DMS79 (cell line): Measurements from ENCODE around the gene ZCCHC24.

ENCODE experiments used
- DNase-seq: peaks from one replicate; lab custom pipeline; 2025; lab: John Stamatoyannopoulos, UW

The ZCCHC24 gene

DNA sequence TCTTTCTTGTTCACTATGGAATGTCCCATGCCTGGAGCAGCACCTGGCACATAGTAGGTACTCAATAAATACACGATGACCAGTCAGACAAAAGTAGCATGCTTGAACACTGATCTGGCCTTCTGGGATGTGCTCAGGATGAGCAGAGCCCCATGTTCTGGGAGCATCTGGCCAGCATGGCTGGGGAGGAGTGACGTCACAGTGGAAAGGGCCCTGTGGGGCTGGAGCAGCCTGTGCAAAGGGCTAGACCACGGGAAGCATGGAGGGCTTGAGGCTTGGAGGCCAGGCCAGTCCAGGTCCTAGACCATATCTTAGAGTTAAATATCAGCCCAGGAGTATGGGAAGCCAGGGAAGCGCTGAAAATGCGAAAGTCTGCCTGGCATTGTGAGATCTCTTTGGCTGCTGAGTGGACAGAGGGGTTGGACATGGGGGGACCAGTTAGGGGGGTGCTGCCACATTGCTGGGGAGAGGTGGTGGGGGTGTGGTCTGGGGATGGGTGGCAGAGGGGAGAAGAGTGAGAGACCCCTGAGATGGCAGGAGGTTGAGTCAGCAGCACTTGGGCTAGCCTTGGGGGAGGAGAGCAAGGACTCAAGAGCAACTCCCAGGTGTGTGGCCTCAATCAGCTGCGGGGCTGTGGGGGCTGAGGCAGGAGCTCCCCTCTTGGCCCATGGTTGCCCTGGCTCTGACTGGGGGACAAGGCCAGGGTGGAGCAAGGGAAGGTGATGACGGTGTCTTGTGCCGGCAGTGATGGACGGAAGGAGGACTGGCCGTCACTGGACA lies 34.9 kb downstream of the ZCCHC24 start:
- no peak for DNase-seq

DNA sequence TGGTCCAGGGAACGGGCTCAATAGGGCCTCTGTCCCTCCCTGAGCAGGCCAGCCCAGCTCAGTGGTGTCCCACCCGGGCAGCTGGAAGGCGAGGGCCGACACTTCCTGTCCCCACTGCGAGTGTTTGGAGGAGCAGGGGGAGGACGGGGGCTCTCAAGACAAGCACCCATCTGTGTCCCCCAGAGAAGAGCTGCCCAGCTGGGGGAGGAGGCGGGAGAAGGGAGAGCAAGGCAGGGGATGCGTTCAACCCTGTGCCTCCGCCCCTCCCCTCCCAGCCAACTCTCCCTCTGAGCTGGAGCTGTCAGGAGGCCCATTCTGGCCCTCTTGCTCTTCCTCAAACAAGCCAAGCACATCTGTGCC lies 35.7 kb downstream of the ZCCHC24 start:
- DNase-seq, result no peak

DNA sequence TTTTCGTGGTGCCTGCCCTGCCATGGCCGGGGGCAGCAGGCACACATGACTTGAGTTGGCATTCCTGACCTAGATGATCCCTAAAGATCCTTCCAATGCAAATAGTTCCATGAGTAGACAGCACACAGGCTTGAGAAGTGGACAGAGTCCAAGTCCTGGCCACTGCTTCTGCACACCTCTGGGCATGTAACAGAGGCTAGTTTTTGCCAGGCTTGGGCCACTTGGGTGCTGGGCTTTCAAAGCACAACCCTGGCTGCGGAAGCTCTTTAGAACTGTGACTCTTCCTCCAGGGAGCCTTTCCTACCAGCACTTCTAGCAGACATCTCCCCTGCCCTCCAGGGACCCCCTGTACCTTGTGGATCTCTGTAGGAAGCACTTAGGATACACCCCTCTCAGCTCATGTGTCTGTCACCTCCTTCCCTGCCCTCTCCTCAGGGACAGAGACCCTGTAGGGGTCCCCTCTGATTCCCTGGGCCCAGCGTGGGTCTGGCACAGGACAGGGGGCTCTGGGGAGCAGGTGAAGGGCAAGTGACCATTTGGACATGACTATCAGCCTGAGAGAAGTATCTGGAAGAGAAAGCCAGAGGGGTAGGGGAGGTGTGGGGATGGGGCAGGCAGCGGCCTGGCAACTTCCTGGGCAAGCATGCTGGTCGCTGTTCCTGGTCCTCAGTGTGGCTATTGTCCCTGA lies 36.2 kb downstream of the ZCCHC24 start:
- DNase-seq, result no peak

DNA sequence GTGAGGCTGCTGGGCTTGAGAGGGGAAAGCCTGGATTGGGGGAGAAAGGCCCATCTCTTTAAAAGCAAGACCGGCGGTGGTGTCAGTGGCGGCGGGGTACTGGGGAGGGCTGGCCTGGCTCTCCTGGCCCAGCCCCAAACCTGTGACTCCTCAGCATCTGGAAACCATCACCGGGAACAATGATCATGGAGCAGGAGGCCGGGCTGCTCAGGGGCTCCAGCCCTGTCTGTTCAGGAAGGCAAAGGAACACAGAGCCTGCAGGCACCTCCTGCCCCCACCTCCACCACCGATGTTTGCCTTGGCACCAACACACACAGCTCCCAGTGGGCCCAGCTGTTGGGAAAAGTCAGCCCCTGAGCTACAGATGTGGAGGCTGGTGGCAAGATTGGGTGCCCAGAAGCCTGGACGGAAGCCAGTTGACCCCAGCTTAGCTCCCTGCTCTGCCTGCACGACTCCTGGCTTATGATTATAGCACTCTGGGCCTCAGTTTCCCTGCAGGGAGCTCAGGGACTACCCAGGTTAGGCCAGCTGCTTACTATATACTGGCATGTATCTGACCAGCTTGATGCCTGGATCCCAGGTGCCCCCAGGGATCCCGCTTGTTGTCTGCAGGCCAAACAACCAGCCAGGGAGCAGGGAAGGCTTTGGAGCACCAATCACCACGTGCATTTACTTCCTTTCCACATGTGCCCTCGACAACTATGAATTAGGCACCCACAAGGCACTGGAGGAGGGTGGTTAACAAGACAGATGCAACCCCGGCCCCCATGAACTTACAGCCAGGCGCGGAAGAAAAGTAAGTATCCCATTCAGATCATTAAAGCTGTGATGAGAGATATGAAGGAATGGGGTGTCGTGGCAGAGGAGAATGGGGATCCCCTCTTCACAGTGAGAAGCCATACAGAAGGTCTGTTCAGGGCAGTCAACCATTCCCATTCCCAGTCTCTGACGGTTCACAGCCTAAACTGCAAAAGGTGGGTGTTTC lies 37.3 kb downstream of the ZCCHC24 start:
- no peak for DNase-seq

DNA sequence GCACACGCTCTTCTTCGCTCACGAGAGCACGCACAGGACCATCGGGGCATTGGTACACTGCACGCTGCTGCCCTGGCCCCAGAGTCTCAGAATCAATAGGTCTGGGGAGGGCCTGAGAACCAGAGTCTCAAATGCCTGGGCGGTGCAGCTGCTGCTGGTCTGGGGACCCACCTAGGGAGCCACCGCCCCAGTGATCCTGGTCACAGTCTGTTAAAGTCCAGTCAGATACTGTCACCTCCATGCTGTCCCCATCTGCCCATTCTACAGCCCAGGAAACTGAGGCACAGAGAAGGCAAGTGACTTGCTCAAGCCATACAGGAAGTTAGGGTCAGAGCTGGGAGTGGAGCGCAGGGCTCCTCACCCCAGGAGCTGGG lies 38.0 kb downstream of the ZCCHC24 start:
- no peak for DNase-seq

DNA sequence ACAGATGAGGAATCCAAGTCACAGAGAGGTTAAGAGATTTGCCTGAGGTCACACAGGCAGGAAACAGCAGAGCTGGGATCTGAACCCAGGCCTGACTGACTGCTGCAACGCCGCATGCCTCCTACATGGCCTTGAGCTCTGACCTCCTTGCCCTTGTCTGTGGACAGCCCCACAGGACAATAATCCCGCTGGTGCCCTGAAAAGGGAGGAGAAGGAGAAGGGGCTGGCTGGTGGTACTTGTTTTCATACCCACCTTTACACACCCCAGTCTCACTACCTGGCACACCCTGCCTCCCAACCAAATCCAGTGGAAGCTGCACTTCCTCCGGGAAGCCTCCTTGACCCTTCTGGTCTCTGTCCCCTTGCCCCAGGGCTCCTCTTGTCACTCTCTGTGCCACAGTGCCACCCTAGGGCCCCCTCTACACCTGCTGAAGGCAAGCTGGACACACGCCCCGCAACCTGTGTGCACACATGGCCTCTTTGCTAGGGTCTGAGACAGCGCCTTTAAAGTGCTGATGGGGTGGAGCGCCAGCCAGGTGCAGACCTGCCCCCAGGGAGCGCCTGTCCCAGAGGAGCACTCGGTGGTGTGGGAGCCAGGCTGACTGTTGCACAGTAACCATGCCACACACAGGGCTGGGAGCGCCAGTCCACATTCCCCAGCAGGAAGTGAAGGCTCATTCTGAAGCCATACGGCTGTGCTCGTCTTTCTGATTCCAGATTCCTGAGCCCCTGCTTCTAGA lies 38.6 kb downstream of the ZCCHC24 start:
- no peak for DNase-seq

DNA sequence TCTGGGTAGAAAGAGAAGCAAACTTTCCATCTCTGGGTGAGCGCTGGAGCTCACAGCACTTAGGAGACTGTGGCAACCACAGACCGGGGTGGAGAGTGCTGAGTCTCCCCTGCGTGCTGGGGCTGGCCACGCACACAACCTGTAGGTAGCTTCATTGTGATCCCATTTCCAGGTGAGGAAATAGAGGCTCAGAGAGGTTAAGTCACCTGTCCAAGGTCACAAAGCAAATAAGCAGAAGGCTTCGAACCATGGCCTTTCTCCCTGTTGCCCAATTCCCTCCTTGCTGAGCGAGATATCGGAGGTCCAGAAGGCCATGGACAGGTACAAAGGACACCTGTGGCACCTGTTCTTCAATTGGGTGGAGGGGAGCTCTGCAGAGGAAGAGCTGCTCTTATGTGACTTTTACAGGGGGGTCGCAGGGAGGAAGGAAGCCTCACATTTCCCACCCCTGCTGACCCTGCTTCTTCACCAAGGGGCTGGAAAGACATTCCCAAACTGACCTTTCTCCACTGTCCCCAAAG lies 39.4 kb downstream of the ZCCHC24 start:
- no peak for DNase-seq

DNA sequence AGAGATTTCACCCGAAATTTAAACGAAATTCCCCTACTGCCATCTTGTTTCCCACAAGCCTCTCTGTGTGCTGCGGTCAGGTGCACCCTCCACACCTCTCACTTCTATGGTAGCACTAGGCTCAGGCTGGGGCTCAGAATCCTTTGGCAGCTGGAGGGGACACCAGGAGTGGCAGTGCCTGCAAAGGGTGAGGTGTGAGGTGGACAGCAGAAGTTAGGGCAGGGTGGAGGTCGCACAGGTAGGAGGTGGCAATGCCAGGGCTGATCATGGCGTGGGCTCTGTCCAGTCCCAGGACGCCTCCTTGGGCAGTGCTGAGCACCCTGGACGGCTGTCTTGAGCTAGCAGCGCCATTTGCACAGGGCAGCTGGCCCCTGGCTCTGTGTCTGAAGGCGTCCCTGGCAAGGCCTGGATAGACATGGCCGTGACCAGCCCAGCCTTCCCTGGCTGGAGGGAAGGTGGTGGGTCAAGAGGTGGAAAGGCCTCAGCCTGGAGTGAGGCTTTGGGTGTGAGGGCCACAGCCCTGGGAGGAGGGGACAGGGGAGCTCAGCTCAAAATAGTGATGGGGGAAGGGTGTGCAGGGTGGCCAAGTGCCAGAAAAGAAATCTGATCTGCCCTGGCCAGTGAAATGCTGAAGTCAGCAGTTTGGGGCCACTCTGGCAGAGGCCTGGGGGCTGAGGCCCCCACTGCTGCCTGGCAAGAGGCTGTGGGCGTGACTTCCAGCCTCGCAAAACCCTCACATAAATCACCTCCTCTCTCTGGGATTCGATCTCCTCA lies 40.0 kb downstream of the ZCCHC24 start:
- DNase-seq, result no peak

DNA sequence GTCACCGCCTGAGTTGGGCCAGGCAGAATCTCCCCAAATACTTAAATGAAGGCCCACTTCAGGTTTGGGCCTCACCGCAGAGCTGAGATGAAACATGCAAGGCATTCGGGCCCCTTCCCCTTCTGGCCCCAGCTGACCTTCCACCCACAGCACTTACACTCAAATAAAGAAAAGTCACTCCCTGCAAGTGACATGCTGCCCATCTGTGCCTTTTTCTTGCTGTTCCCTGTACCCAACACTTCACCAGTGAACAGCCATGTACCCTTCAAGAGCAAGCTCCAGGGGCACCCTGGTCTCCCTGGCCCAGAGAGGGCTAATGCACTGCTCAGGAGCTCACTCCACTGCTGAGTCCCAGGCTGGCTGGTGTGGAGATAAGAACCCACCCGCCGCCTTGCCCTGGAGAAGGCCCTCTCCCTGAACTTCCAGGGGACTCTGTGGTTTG lies 40.7 kb downstream of the ZCCHC24 start:
- no peak for DNase-seq

DNA sequence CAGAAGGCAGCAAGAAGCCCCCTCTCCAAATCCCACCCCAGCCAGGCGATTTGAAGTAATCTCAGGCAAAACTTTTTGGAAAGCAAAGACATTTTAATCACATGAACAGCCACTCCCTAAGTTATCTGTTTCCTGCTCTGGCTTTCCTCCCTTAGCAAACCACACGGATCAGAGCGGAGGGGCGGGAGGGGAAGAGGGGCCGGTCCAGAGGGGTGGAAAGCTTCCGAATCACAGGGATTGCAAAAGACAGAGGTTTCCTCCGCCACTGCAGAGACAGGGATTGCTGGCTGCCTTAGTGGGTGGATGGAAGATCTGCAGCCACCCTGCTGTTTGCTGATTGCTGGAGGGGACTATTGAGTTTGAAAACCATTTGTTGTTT lies 41.2 kb downstream of the ZCCHC24 start:
- DNase-seq, result no peak

DNA sequence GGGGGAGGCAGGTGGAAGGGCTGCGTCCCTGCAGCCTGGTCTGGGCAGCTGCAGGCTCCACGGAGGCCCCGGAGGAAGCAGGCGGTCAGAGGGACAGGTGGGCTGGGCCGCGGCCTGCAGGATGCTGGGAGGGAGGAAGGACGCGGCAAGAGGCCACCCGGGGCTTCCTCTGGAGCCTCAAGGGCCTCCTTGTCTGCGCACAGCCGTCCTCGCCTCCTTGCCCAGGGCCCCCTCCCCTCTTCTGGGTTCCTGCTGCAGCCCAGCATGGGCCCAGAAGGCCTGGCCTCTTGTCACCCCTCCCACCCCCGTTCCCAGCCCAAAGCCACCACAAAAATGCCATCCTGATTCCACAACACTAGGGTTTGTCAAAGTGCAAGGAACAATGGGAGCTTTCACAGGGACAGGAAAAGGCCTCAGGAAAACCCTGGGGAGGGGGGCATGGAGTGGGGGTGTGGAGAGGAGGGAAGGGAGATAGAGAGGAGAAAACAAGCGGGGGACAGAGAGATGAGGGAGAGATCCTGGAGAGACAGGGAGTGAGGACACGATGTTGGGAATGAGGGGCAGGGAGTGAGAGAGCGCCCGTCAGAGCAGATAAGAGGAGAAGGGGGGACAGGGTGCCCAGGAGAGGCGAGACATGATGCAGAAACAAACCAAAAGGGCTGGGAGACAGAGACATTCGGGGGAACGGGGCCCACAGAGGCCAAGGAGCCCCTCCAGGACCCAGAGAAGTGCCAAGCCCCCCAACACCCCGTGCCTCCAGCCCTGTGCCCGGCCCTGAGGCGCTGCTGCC lies 41.8 kb downstream of the ZCCHC24 start:
- no peak for DNase-seq

DNA sequence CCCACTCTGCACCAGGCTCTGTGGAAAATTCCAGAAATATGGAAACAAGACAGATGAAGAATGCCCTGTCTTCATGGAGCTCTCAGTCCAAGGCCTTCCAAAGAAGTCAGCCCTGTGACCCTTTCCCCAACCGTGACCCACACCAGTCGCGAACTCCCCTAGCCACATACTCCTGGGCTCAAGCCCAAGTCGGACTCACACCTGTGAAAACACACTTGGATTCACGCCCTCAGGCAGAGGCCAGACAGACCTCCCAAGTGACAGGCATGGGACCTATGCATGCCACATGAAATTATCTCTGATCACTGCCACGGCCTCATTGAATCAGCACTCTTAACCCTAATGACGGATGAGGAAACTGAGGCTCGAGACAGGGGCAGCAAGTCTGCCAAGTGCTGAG lies 42.5 kb downstream of the ZCCHC24 start:
- DNase-seq, result no peak

DNA sequence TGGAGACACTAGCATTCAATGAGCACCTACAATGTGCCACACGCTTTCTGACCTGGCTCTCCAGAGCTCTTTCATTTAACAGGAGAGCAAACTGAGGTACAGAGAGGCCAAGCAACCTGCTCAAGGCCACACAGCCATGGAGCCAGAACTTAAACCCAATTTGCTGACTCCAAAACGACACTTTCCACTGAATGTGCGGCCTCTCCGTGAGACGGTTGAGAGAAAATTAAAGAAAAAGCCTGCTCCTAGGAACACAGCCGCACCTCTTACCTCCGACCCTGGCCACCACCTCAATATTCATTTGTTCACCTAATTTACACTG lies 42.8 kb downstream of the ZCCHC24 start:
- no peak for DNase-seq

DNA sequence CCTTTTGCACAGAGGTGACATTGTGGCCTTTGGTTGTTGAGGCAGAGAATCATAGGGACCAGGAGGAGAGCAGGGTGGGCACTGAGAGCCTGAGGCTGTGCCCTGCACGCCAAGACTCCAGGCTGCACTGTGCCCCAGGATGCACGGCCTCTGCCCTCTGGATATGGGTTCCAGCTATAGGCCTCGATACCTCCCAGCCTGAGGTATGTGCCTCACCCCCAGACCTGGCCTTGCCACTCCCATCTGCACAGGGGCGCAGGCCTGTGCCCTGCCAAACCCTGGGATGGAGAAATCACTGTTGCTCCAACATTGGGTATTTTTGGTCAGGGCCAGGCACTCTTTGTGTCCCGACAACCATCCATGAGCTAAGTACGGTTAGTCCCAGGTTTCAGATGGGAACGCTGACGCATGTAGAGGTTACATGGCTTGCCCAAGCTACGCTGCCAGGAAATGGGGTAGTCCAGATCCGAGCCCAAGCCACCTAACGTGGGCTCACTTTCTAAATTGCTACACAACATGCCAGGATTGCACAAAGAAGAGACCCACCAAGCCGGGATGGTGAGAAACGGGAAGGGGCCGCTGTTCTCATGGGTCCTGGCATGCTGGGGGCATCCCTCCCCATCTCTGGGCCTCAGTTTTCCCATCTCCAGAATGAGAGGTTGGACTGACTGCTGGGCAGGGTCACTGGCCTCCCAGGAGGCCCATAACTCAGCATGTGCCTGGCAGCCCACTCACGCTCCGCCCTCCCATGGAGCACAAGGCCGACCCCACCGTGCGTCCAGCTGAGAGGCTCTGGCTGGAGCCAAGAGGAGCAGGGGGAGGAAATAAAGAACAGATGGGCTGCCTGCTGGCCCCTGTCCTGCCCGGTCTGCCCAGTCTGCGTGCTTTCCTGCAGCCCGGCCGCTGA lies 44.2 kb downstream of the ZCCHC24 start:
- DNase-seq, result no peak

DNA sequence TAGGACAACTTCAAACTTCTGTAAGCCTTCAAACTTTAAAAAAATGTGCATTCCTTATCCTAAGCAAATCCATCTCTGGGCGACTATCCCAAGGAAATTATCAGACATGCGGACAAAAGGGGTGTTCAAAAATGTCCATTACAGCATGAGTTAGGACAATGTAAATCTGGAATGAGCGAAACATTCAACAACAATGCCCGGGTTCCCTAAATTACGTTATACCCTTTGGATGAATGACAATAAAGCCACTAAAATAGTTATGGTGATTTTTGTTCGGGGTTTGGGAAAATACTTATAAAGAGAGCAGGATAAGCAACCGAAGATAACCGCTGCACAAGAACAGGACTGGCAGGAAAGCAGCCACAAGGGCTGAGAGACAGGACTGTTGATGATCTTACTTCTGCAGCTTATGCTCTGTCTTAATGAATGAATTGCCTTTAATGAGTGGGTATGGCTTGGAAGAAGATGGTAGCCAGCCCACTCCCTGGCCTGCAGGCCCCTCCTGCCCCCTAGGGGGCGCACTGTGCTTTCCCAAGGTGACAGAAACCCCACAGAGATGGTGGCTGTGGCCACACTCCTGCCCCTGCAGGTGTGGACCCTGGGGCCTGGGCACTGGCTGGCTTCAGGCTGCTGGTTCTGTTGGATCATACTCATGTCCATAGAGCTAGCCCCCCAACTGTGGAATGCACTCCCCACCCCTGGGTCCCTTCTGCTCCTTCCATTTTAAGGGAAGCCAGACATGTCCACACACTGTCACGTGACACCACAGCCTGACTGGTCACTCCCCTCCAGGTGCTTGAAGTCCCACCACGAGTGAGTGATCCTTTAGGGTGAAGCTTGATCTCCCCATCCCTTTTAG lies 45.0 kb downstream of the ZCCHC24 start:
- no peak for DNase-seq

DNA sequence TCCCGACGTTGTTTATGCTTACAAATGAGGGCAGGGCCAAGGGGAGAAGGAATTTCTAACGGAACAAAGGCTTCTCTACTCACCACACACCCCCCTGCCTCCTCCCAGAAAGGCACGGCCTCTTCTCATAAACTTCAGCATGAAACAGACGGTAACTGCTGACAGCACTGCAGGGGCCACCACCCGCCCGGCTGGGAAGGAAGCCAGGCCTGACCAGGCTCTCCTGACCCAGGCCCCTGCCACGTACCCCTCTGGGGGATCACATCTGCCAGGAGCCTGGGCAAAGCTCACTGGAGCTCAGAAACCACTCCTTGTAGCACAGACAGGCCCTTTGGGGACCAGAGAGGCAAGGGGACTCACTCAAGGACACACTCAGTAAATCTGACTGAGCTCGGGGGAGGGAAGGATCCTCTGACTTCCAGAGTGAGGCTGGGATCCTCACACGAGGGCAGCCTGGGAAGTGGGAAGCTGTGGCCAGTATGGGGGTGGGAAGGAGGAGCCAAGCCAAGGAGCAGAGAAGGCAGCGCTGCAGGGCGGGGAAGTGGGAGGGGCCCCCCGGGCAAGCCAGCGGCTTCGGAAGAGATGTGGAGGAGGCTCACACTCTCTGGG lies 46.1 kb downstream of the ZCCHC24 start:
- DNase-seq, result no peak

DNA sequence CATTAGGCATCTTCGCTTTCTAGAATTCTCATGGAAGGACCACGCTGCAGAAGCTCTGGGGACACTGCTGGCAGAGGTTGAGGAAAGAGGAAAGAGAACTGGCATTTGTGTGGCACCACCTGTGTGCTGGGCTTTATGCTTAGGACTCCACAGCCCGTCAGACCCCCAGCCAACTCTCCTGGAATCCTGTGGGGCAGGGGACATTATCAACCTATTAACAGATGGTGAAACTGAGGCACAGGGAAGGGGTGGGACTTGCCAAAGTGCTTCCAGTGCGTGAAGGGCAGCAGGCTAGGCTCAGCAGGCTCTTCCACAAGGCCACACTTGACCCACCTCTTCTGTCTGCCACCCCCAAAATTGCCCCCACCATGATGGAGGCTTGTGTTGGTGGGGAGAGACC lies 46.8 kb downstream of the ZCCHC24 start:
- no peak for DNase-seq
